HEK293 (cell line): ENCODE measurements around the gene PRDX2.

Experiments
- CTCF ChIP-seq: fragments of 450-650 bp; formaldehyde crosslinking; IDR thresholded peaks from 2 replicates; pipeline ENCODE4 v1.5.1; 2016; ENCODE audit warnings: missing biosample characterization, missing genetic modification characterization
- TF ChIP-seq, protein P1 (sequence below): fragments of 450-650 bp; formaldehyde crosslinking; IDR thresholded peaks from 2 replicates; pipeline ENCODE4 v1.5.1; 2016; ENCODE audit warnings: missing biosample characterization, missing genetic modification characterization

DNA sequence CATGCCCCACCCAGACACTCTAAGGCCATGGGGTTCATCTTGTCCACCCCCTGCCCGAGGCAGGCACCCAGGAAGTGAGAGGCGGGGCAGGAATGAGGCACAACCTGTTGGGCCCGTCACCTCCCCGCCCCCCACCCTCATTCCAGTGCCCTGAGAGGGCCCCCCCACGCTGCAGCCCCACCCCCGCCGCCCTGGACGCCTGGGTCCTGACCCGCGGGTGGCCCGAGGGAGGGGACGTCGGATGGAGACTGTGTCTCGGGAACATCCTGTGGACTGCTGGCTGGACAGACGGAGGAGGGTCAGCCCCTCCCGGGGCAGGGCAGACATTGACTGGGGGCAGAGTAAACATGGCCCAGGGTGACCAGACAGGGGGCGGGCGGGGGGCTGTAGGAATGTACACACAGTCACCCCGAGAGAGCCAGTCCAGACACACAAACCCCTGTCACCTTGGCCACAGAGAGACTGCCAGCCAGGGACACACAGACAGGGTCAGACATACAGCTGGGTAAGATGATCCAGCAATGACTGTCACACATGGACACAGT is 17.7 kb downstream of the PRDX2 start:
- TF ChIP-seq CTCF (tag by site-specific recombination): no peak
- TF ChIP-seq, protein P1, sequence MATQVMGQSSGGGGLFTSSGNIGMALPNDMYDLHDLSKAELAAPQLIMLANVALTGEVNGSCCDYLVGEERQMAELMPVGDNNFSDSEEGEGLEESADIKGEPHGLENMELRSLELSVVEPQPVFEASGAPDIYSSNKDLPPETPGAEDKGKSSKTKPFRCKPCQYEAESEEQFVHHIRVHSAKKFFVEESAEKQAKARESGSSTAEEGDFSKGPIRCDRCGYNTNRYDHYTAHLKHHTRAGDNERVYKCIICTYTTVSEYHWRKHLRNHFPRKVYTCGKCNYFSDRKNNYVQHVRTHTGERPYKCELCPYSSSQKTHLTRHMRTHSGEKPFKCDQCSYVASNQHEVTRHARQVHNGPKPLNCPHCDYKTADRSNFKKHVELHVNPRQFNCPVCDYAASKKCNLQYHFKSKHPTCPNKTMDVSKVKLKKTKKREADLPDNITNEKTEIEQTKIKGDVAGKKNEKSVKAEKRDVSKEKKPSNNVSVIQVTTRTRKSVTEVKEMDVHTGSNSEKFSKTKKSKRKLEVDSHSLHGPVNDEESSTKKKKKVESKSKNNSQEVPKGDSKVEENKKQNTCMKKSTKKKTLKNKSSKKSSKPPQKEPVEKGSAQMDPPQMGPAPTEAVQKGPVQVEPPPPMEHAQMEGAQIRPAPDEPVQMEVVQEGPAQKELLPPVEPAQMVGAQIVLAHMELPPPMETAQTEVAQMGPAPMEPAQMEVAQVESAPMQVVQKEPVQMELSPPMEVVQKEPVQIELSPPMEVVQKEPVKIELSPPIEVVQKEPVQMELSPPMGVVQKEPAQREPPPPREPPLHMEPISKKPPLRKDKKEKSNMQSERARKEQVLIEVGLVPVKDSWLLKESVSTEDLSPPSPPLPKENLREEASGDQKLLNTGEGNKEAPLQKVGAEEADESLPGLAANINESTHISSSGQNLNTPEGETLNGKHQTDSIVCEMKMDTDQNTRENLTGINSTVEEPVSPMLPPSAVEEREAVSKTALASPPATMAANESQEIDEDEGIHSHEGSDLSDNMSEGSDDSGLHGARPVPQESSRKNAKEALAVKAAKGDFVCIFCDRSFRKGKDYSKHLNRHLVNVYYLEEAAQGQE (tag by site-specific recombination): no peak
